HepG2 (cell line): ENCODE data around the gene TMCC2. TPM values are rescaled to one million over a fixed set of nuclear protein-coding genes. Genes with fewer than 3 reads are reported as not detected.

ENCODE experiments used
- ATF4 ChIP-seq, 2 experiments: fragments of 450-650 bp in 1 of 2; sonication (generic) in 1 of 2; formaldehyde crosslinking; IDR thresholded peaks; 2 replicates each; pipeline versions ENCODE4 v1.5.0 to v1.8.0; 2020 to 2022; ENCODE audit warnings: mild to moderate bottlenecking in 1 of 2, missing genetic modification reagents in 1 of 2
- CREM ChIP-seq, 2 experiments: sonication (generic) in 1 of 2; formaldehyde crosslinking in 1 of 2; IDR thresholded peaks; 2 replicates each; pipeline versions ENCODE4 v1.4.0 to v1.6.1; 2016 to 2020; ENCODE audit warnings: antibody characterized with exemption in 1 of 2, mild to moderate bottlenecking in 1 of 2, missing genetic modification reagents in 1 of 2
- DBP ChIP-seq: sonication (generic); formaldehyde crosslinking; IDR thresholded peaks from 2 replicates; pipeline ENCODE4 v1.4.0; 2020; ENCODE audit warnings: missing genetic modification reagents; ENCODE audit errors: not compliant biosample characterization
- ETV5 ChIP-seq: IDR thresholded peaks from 2 replicates; pipeline ENCODE4 v1.6.1; 2018; ENCODE audit warnings: missing biosample characterization, missing genetic modification reagents, inconsistent platforms, borderline replicate concordance
- HNF4A ChIP-seq: sonication (generic); formaldehyde crosslinking; IDR thresholded peaks from 2 replicates; pipeline ENCODE4 v1.4.0; 2020; ENCODE audit warnings: missing genetic modification reagents
- MAFG ChIP-seq: sonication (generic); formaldehyde crosslinking; IDR thresholded peaks from 2 replicates; pipeline ENCODE4 v1.5.1; 2020; ENCODE audit warnings: mild to moderate bottlenecking, missing genetic modification reagents
- MED13 ChIP-seq: sonication (generic); formaldehyde crosslinking; IDR thresholded peaks from 2 replicates; pipeline ENCODE4 v1.5.0; 2020; ENCODE audit warnings: missing genetic modification reagents
- NAIF1 ChIP-seq: sonication (generic); formaldehyde crosslinking; IDR thresholded peaks from 2 replicates; pipeline ENCODE4 v1.5.0; 2020; ENCODE audit warnings: mild to moderate bottlenecking, missing genetic modification reagents, borderline replicate concordance
- PPARG ChIP-seq: conservative IDR thresholded peaks from 2 replicates; pipeline ENCODE4 v1.6.1; 2016; ENCODE audit warnings: missing biosample characterization, missing genetic modification reagents
- RXRB ChIP-seq: IDR thresholded peaks from 2 replicates; pipeline ENCODE4 v1.6.1; 2016; ENCODE audit warnings: borderline replicate concordance, missing genetic modification reagents, missing compliant biosample characterization
- SMARCC2 ChIP-seq: fragments of 450-650 bp; IDR thresholded peaks from 2 replicates; pipeline ENCODE4 v1.6.1; 2017; ENCODE audit warnings: antibody characterized with exemption, mild to moderate bottlenecking
- ZNF281 ChIP-seq: sonication (generic); formaldehyde crosslinking; IDR thresholded peaks from 2 replicates; pipeline ENCODE4 v1.4.0; 2020; ENCODE audit warnings: missing genetic modification reagents, borderline replicate concordance
- ZNF44 ChIP-seq: sonication (generic); formaldehyde crosslinking; IDR thresholded peaks from 2 replicates; pipeline ENCODE4 v1.5.1; 2020; ENCODE audit warnings: mild to moderate bottlenecking, missing genetic modification reagents
- ZNF503 ChIP-seq: sonication (generic); formaldehyde crosslinking; IDR thresholded peaks from 2 replicates; pipeline ENCODE4 v1.4.0; 2020; ENCODE audit warnings: missing genetic modification reagents
- ZNF605 ChIP-seq: sonication (generic); formaldehyde crosslinking; IDR thresholded peaks from 2 replicates; pipeline ENCODE4 v1.8.0; 2022; ENCODE audit warnings: mild to moderate bottlenecking, missing genetic modification reagents
- ZNF709 ChIP-seq: sonication (generic); formaldehyde crosslinking; IDR thresholded peaks from 2 replicates; pipeline ENCODE4 v1.5.0; 2020; ENCODE audit warnings: mild to moderate bottlenecking, missing genetic modification reagents
- ZNF710 ChIP-seq: sonication (generic); formaldehyde crosslinking; IDR thresholded peaks from 2 replicates; pipeline ENCODE4 v1.5.0; 2020; ENCODE audit warnings: mild to moderate bottlenecking, missing genetic modification reagents, borderline replicate concordance
- ZNF761 ChIP-seq: sonication (generic); formaldehyde crosslinking; conservative IDR thresholded peaks from 2 replicates; pipeline ENCODE4 v1.4.0; 2020; ENCODE audit warnings: mild to moderate bottlenecking, missing genetic modification reagents
- ZNF850 ChIP-seq: sonication (generic); formaldehyde crosslinking; conservative IDR thresholded peaks from 2 replicates; pipeline ENCODE4 v1.9.0; 2021; ENCODE audit warnings: mild to moderate bottlenecking, missing genetic modification reagents
- polyA plus RNA-seq, 8 experiments: library from polyadenylated mRNA; depleted of rRNA in 3 of 8; stranded (reverse) in 7 of 8; unstranded in 1 of 8; fragments of >200 nt; fragmentation: Illumina TruSeq in 4 of 8; extraction: Trizol in 4 of 8; gene quantifications; 2 replicates each; pipeline versions ENCODE4 v1.2.1 to v1.2.3, GENCODE V29; 2011 to 2016; ENCODE audit warnings: low read depth in 4 of 8, missing spikeins in 1 of 8, mixed read lengths in 1 of 8; ENCODE audit not compliant: insufficient read depth in 1 of 8
- total RNA-seq, 5 experiments: library from RNA; depleted of rRNA; stranded (reverse); fragments of >200 nt; fragmentation: Illumina TruSeq; extraction: Trizol; gene quantifications; 2 replicates each; pipeline ENCODE4 v1.2.3, GENCODE V29; 2016; ENCODE audit warnings: low read depth in 1 of 5

Gene TMCC2
- total and polyA plus RNA-seq, 2 of the 13 experiments (the other 11 are each of a cell fraction or from before 2014, with no cell fraction given) = 0.12 to 0.24 TPM

GRCh38 chr1:205284420-205285144 is 56.8 kb downstream of the TMCC2 start (continued):
- TF ChIP-seq ETV5 (CRISPR knock-in tag) (peak; percentile 75), ATF4 (CRISPR knock-in tag; IDR thresholded peaks at IDR 0.05) (peak in 1 of 2 experiments; percentile 73; a peak in 2 of 4 replicates), ZNF503 (CRISPR knock-in tag) (no peak; the same call in 1 of the 2 replicates), DBP (CRISPR knock-in tag) (no peak), NAIF1 (CRISPR knock-in tag) (no peak), HNF4A (CRISPR knock-in tag) (peak; percentile 66), ZNF281 (CRISPR knock-in tag) (peak; percentile 79; the same call in 1 of the 2 replicates), MAFG (CRISPR knock-in tag) (no peak), ZNF850 (CRISPR knock-in tag) (no peak), CREM (IDR thresholded peaks at IDR 0.05) (peak; percentile 25; the same call in 1 of the 2 replicates), CREM (CRISPR knock-in tag; IDR thresholded peaks at IDR 0.05) (no peak), RXRB (CRISPR knock-in tag) (0 out of 2 replicates have a peak, but pooled peaks have one; percentile 65), MED13 (CRISPR knock-in tag) (0 out of 2 replicates have a peak, but pooled peaks have one; percentile 10), SMARCC2 (no peak), ZNF710 (CRISPR knock-in tag) (no peak), ZNF44 (CRISPR knock-in tag) (no peak), ZNF605 (0 out of 2 replicates have a peak, but pooled peaks have one; percentile 40), ZNF709 (CRISPR knock-in tag) (no peak), ZNF761 (0 out of 2 replicates have a peak, but pooled peaks have one; percentile 63), PPARG (no peak)
